H9 (cell line): ENCODE results near the gene TBC1D30. TPM values are rescaled to one million over a fixed set of nuclear protein-coding genes. Genes with fewer than 3 reads are reported as not detected.
A peak's percentile ranks its signal among the peaks of the same experiment; 100 is the strongest.

Experiments used
- DNase-seq: peaks from one replicate; pipeline ENCODE4 v3.0.0-alpha.2; 2017
- H2AFZ ChIP-seq: one replicate; pipeline ENCODE4 v1.6.1; 2013; ENCODE audit warnings: mild to moderate bottlenecking, low read length, control low read depth, moderate library complexity
- H2AK5ac ChIP-seq: 2 replicates; pipeline ENCODE4 v1.6.1; 2013; ENCODE audit warnings: low read length, control low read depth, mixed read lengths; ENCODE audit not compliant: insufficient read length
- H2BK120ac ChIP-seq: one replicate; pipeline ENCODE4 v1.6.1; 2013; ENCODE audit warnings: low read depth, mild to moderate bottlenecking, low read length, control low read depth, inconsistent platforms; ENCODE audit not compliant: poor library complexity, severe bottlenecking
- H2BK12ac ChIP-seq: 2 replicates; pipeline ENCODE4 v1.6.1; 2013; ENCODE audit warnings: low read length, control low read depth, mixed read lengths, low read depth; ENCODE audit not compliant: insufficient read length
- H2BK15ac ChIP-seq: 2 replicates; pipeline ENCODE4 v1.6.1; 2013; ENCODE audit warnings: low read depth, low read length, control low read depth
- H2BK20ac ChIP-seq: one replicate; pipeline ENCODE4 v1.6.1; 2013; ENCODE audit warnings: low read depth, mild to moderate bottlenecking, low read length, control low read depth, inconsistent platforms; ENCODE audit not compliant: poor library complexity, severe bottlenecking
- H2BK5ac ChIP-seq: 2 replicates; pipeline ENCODE4 v1.6.1; 2013; ENCODE audit warnings: low read length, control low read depth, mixed read lengths; ENCODE audit not compliant: insufficient read length
- H3K14ac ChIP-seq: 2 replicates; pipeline ENCODE4 v1.6.1; 2013; ENCODE audit warnings: low read length, control low read depth; ENCODE audit not compliant: insufficient read depth
- H3K18ac ChIP-seq: 2 replicates; pipeline ENCODE4 v1.6.1; 2013; ENCODE audit warnings: low read depth, mild to moderate bottlenecking, mixed read lengths, low read length, control low read depth; ENCODE audit not compliant: insufficient read length
- H3K23ac ChIP-seq: 2 replicates; pipeline ENCODE4 v1.6.1; 2013; ENCODE audit warnings: low read length, control low read depth, mixed read lengths, low read depth; ENCODE audit not compliant: insufficient read length
- H3K23me2 ChIP-seq: 2 replicates; pipeline ENCODE4 v1.6.1; 2013; ENCODE audit warnings: low read depth, mild to moderate bottlenecking, mixed read lengths, low read length, control low read depth; ENCODE audit not compliant: insufficient read length, poor library complexity, severe bottlenecking
- H3K27ac ChIP-seq: 2 replicates; pipeline ENCODE4 v1.5.1; 2013; ENCODE audit warnings: low read length, control low read depth, mixed read lengths, low read depth; ENCODE audit not compliant: insufficient read length
- H3K27me3 ChIP-seq: 2 replicates; pipeline ENCODE4 v1.6.1; 2013; ENCODE audit warnings: low read length, control low read depth, inconsistent platforms; ENCODE audit not compliant: insufficient read depth
- H3K4ac ChIP-seq: 2 replicates; pipeline ENCODE4 v1.6.1; 2013; ENCODE audit warnings: low read depth, mild to moderate bottlenecking, control low read depth, inconsistent platforms, low read length, moderate library complexity
- H3K4me1 ChIP-seq: 2 replicates; pipeline ENCODE4 v1.6.1; 2013; ENCODE audit warnings: low read length, control low read depth, inconsistent platforms; ENCODE audit not compliant: insufficient read depth
- H3K4me2 ChIP-seq: 2 replicates; pipeline ENCODE4 v1.6.1; 2013; ENCODE audit warnings: low read length, control low read depth, mixed read lengths; ENCODE audit not compliant: insufficient read length, insufficient read depth
- H3K56ac ChIP-seq: 2 replicates; pipeline ENCODE4 v1.6.1; 2013; ENCODE audit warnings: low read depth, mild to moderate bottlenecking, mixed read lengths, low read length, control low read depth; ENCODE audit not compliant: insufficient read length
- H3K79me1 ChIP-seq: 2 replicates; pipeline ENCODE4 v1.6.1; 2013; ENCODE audit warnings: low read depth, mild to moderate bottlenecking, moderate library complexity, low read length, control low read depth, inconsistent platforms; ENCODE audit not compliant: insufficient read depth, poor library complexity, severe bottlenecking
- H3K79me2 ChIP-seq: 2 replicates; pipeline ENCODE4 v1.6.1; 2013; ENCODE audit warnings: low read length, control low read depth, inconsistent platforms; ENCODE audit not compliant: insufficient read depth
- H3K9ac ChIP-seq: 2 replicates; pipeline ENCODE4 v1.6.1; 2013; ENCODE audit warnings: low read length, control low read depth, mixed read lengths; ENCODE audit not compliant: insufficient read length; ENCODE audit errors: extremely low read depth
- H3K9me3 ChIP-seq: one replicate; pipeline ENCODE4 v1.6.1; 2013; ENCODE audit warnings: low read depth, low read length, inconsistent platforms; ENCODE audit not compliant: control insufficient read depth
- H3T11ph ChIP-seq: one replicate; pipeline ENCODE4 v1.6.1; 2013; ENCODE audit warnings: mild to moderate bottlenecking, low read length, control low read depth, inconsistent platforms
- H4K20me1 ChIP-seq: one replicate; pipeline ENCODE4 v1.6.1; 2013; ENCODE audit not compliant: control insufficient read depth, insufficient read length, insufficient read depth
- H4K5ac ChIP-seq: 2 replicates; pipeline ENCODE4 v1.6.1; 2013; ENCODE audit warnings: low read depth, mild to moderate bottlenecking, mixed read lengths, low read length, control low read depth; ENCODE audit not compliant: insufficient read length
- H4K8ac ChIP-seq: replicated peaks from 2 replicates; pipeline ENCODE4 v1.6.1; 2013; ENCODE audit warnings: low read length, control low read depth, mixed read lengths, low read depth; ENCODE audit not compliant: insufficient read length
- H4K91ac ChIP-seq: 2 replicates; pipeline ENCODE4 v1.6.1; 2013; ENCODE audit warnings: low read depth, mild to moderate bottlenecking, moderate library complexity, mixed read lengths, low read length, control low read depth; ENCODE audit not compliant: insufficient read length
- H3K27ac Mint-ChIP-seq, 3 experiments: 2 replicates in 2 of 3; 3 replicates in 1 of 3; pipeline ENCODE4 v1.8.0; 2020 to 2021; ENCODE audit warnings: mixed read lengths in 3 of 3, mild to moderate bottlenecking in 1 of 3, moderate library complexity in 1 of 3
- H3K27me3 Mint-ChIP-seq: 2 replicates; pipeline ENCODE4 v1.8.0; 2021; ENCODE audit warnings: low read depth, mild to moderate bottlenecking, moderate library complexity, mixed read lengths
- H3K36me3 Mint-ChIP-seq, 3 experiments: 2 replicates in 2 of 3; 3 replicates in 1 of 3; pipeline ENCODE4 v1.8.0; 2020 to 2021; ENCODE audit warnings: low read depth in 3 of 3, mixed read lengths in 3 of 3; ENCODE audit not compliant: insufficient read depth in 1 of 3
- H3K4me1 Mint-ChIP-seq, 2 experiments: 2 replicates each; pipeline ENCODE4 v1.8.0; 2020; ENCODE audit warnings: mixed read lengths in 2 of 2
- H3K4me3 Mint-ChIP-seq, 2 experiments: 2 replicates in 1 of 2; 3 replicates in 1 of 2; pipeline ENCODE4 v1.8.0; 2020 to 2021; ENCODE audit warnings: mild to moderate bottlenecking in 2 of 2, mixed read lengths in 2 of 2, moderate library complexity in 1 of 2
- H3K9me3 Mint-ChIP-seq, 2 experiments: 2 replicates in 1 of 2; 3 replicates in 1 of 2; pipeline ENCODE4 v1.8.0; 2020; ENCODE audit warnings: mild to moderate bottlenecking in 2 of 2, mixed read lengths in 2 of 2, moderate library complexity in 1 of 2
- CTCF ChIP-seq: fragments of 200-600 bp; sonication (generic); conservative IDR thresholded peaks from 3 replicates; pipeline ENCODE4 v1.8.0; 2021; ENCODE audit warnings: antibody characterized with exemption, mild to moderate bottlenecking
- WGBS: extraction: QIAGEN DNeasy Blood & Tissue Kit; methylation state at CpG from one replicate; pipeline ENCODE4 v1.1.7; 2013; ENCODE audit warnings: missing lambda C conversion rate, low lambda C conversion rate, mixed read lengths; ENCODE audit not compliant: insufficient read length; ENCODE audit errors: extremely low coverage; 5-methylcytosine and 5-hydroxymethylcytosine counted together
- total RNA-seq: library from RNA; stranded (reverse); gene quantifications from 2 replicates; pipeline ENCODE4 v1.2.1, GENCODE V29; 2021

The TBC1D30 gene
- total RNA-seq, 1 experiment from 2014 or later = 1.6 TPM

- Histone ChIP-seq H3K4me2 (peak overlapping the region; percentile 72), H3K79me2 (no peaks in the 10 kb centered on the region), H3K9me3 (no peaks in the 10 kb centered on the region), H3K27me3 (peaks cover 17% of the 10 kb centered on the region; the same call in 1 of the 2 replicates), H3K9ac (no peak overlapping the region), H3K23me2 (peaks cover 12% of the 10 kb centered on the region), H4K20me1 (no peaks in the 10 kb centered on the region), H4K5ac (no peak overlapping the region), H3K18ac (peak overlapping the region; percentile 21), H2BK15ac (peak overlapping the region; percentile 99), H2AFZ (no peak overlapping the region), H3T11ph (no peak overlapping the region), H3K23ac (no peak overlapping the region), H2BK20ac (no peak overlapping the region), H4K91ac (no peak overlapping the region), H3K56ac (no peak overlapping the region), H3K4me1 (no peaks in the 10 kb centered on the region), H3K79me1 (no peaks in the 10 kb centered on the region), H3K27ac (no peak overlapping the region), H3K14ac (peak overlapping the region; percentile 52; the same call in 1 of the 2 replicates), H2BK5ac (no peak overlapping the region), H2BK12ac (no peak overlapping the region), H2BK120ac (no peak overlapping the region), H4K8ac (no peak overlapping the region), H3K4ac (no peak overlapping the region), H2AK5ac (no peak overlapping the region)
- Mint-ChIP-seq H3K27me3 (peaks cover 82% of the 10 kb centered on the region), H3K9me3 (peaks cover 4 to 7% of the 10 kb centered on the region in 2 experiments; a peak in 4 of 5 replicates), H3K4me1 (peaks cover 12 to 14% of the 10 kb centered on the region in 2 experiments), H3K36me3 (peaks cover 0 to 3% (median 0%) of the 10 kb centered on the region in 3 experiments; a peak in 1 of 7 replicates), H3K27ac (no peak overlapping the region), H3K4me3 (peak overlapping the region; percentile 64 to 86)
- TF ChIP-seq CTCF = 0 out of 3 replicates have a peak, but pooled peaks have one; percentile 21
- DNase-seq = peak; percentile 73
- no CpG with 5 or more reads among the region's 103 CpGs for WGBS
Observed at GRCh38 chr12:64780531-64781279, 43.7 kb upstream of the TBC1D30 start.
